ENCODE measurements around the gene TICRR. TPM values are rescaled to one million over a fixed set of nuclear protein-coding genes. Genes with fewer than 3 reads are reported as not detected.
"Not testable (repeated sequence)": the region's sequence is repeated elsewhere in the genome, so short reads cannot be mapped to it uniquely, and the experiment has no call there.

Gene TICRR
- total and polyA plus RNA-seq, 7 experiments from 2014 or later = 0.11 to 15.5 (median 0.19) TPM; not detected in 1

GRCh38 chr15:89533861-89534544 is 41.3 kb upstream of the TICRR start:
- no peak for DNase-seq
- Mint-ChIP-seq H3K4me1 (peaks cover 0 to 2% (median 0%) of the 10 kb centered on the region in 7 donors), H3K4me3 (no peak overlapping the region), H3K36me3 (peaks cover 0 to 9% (median 0%) of the 10 kb centered on the region in 5 donors), H3K27ac (no peak overlapping the region), H3K9me3 (peaks cover 3 to 31% (median 16%) of the 10 kb centered on the region in 11 donors), H3K27me3 (peaks cover 7 to 26% (median 11%) of the 10 kb centered on the region in 5 donors)
- Histone ChIP-seq H3K36me3 (ENCODE audit: control insufficient read depth in 2 of 3, insufficient read depth in 3 of 3, low read length in 3 of 3) (no peaks in the 10 kb centered on the region), H3K27me3 (ENCODE audit: control insufficient read depth in 2 of 2, insufficient read depth in 2 of 2, low read length in 2 of 2) (no peaks in the 10 kb centered on the region), H3K4me3 (ENCODE audit: low read length) (no peak overlapping the region), H3K4me1 (ENCODE audit: control insufficient read depth in 2 of 2, insufficient read depth in 2 of 2, low read length in 2 of 2) (no peaks in the 10 kb centered on the region), H3K9me3 (ENCODE audit: control insufficient read depth in 2 of 3, low read length in 3 of 3) (peaks cover 0 to 8% (median 0%) of the 10 kb centered on the region in 3 experiments), H3K27ac (ENCODE audit: low read depth, low read length) (no peak overlapping the region)
- ATAC-seq = no peak
- intact Hi-C loops (cut with micrococcal nuclease) = no loop called here
- ChIA-PET CTCF (no interaction called here), POLR2A (no interaction called here)

GRCh38 chr15:89539027-89539426 is 36.2 kb upstream of the TICRR start:
- no peaks in the 10 kb centered on the region for H3K4me1 Mint-ChIP-seq
- Histone ChIP-seq H3K4me3 (ENCODE audit: low read length) (no peak overlapping the region), H3K27me3 (ENCODE audit: control insufficient read depth in 2 of 2, insufficient read depth in 2 of 2, low read length in 2 of 2) (no peaks in the 10 kb centered on the region), H3K4me1 (ENCODE audit: control insufficient read depth in 2 of 2, insufficient read depth in 2 of 2, low read length in 2 of 2) (no peaks in the 10 kb centered on the region), H3K36me3 (ENCODE audit: control insufficient read depth in 2 of 3, insufficient read depth in 3 of 3, low read length in 3 of 3) (no peaks in the 10 kb centered on the region), H3K9me3 (ENCODE audit: control insufficient read depth in 2 of 3, low read length in 3 of 3) (peaks cover 0 to 8% (median 0%) of the 10 kb centered on the region in 3 experiments), H3K27ac (ENCODE audit: low read depth, low read length) (no peak overlapping the region)
- no peak overlapping the region for H3K27ac Mint-ChIP-seq
- peaks cover 3 to 28% (median 16%) of the 10 kb centered on the region in 11 donors for H3K9me3 Mint-ChIP-seq
- no peak overlapping the region for H3K4me3 Mint-ChIP-seq
- DNase-seq (no peak), ATAC-seq (no peak)
- peaks cover 16 to 55% (median 26%) of the 10 kb centered on the region in 5 donors for H3K27me3 Mint-ChIP-seq
- peaks cover 0 to 7% (median 0%) of the 10 kb centered on the region in 5 donors for H3K36me3 Mint-ChIP-seq
- intact Hi-C loops (cut with micrococcal nuclease) = no loop called here
- CTCF ChIA-PET = no interaction called here
- POLR2A ChIA-PET = no interaction called here

- no peaks in the 10 kb centered on the region for H3K27me3 ChIP-seq (ENCODE audit: control insufficient read depth in 2 of 2, insufficient read depth in 2 of 2, low read length in 2 of 2)
- ATAC-seq (no peak), DNase-seq (no peak)
- no peak overlapping the region for H3K4me3 ChIP-seq (ENCODE audit: low read length)
- Mint-ChIP-seq H3K27ac (no peak overlapping the region), H3K4me3 (no peak overlapping the region), H3K36me3 (peaks cover 0 to 6% (median 3%) of the 10 kb centered on the region in 5 donors), H3K9me3 (peaks cover 2 to 19% (median 9%) of the 10 kb centered on the region in 11 donors), H3K27me3 (peaks cover 18 to 39% (median 24%) of the 10 kb centered on the region in 5 donors), H3K4me1 (no peaks in the 10 kb centered on the region)
- H3K9me3 ChIP-seq (ENCODE audit: control insufficient read depth in 2 of 3, low read length in 3 of 3) = peaks cover 0 to 8% (median 0%) of the 10 kb centered on the region in 3 experiments
- POLR2A ChIA-PET = no interaction called here
- H3K36me3 ChIP-seq (ENCODE audit: control insufficient read depth in 2 of 3, insufficient read depth in 3 of 3, low read length in 3 of 3) = no peaks in the 10 kb centered on the region
- intact Hi-C loops (cut with micrococcal nuclease) = no loop called here
- CTCF ChIA-PET = no interaction called here
- no peak overlapping the region for H3K27ac ChIP-seq (ENCODE audit: low read depth, low read length)
- no peaks in the 10 kb centered on the region for H3K4me1 ChIP-seq (ENCODE audit: control insufficient read depth in 2 of 2, insufficient read depth in 2 of 2, low read length in 2 of 2)
Measured at GRCh38 chr15:89542369-89542768, 32.9 kb upstream of the TICRR start.

- H3K9me3 Mint-ChIP-seq = peaks cover 0 to 9% (median under 1%) of the 10 kb centered on the region in 11 donors
- intact Hi-C loops (cut with micrococcal nuclease) = no loop called here
- no peak overlapping the region for H3K27ac Mint-ChIP-seq
- H3K4me3 Mint-ChIP-seq = no peak overlapping the region
- H3K4me1 Mint-ChIP-seq = no peaks in the 10 kb centered on the region
- ATAC-seq = no peak
- no peaks in the 10 kb centered on the region for H3K27me3 ChIP-seq (ENCODE audit: control insufficient read depth in 2 of 2, insufficient read depth in 2 of 2, low read length in 2 of 2)
- ChIA-PET POLR2A (no interaction called here), CTCF (no interaction called here)
- H3K4me1 ChIP-seq (ENCODE audit: control insufficient read depth in 2 of 2, insufficient read depth in 2 of 2, low read length in 2 of 2) = no peaks in the 10 kb centered on the region
- H3K9me3 ChIP-seq (ENCODE audit: control insufficient read depth in 2 of 3, low read length in 3 of 3) = no peaks in the 10 kb centered on the region
- DNase-seq = no peak
- H3K4me3 ChIP-seq (ENCODE audit: low read length) = no peak overlapping the region
- peaks cover 0 to 3% (median 0%) of the 10 kb centered on the region in 5 donors for H3K36me3 Mint-ChIP-seq
- H3K36me3 ChIP-seq (ENCODE audit: control insufficient read depth in 2 of 3, insufficient read depth in 3 of 3, low read length in 3 of 3) = no peaks in the 10 kb centered on the region
- H3K27me3 Mint-ChIP-seq = peaks cover 17 to 39% (median 27%) of the 10 kb centered on the region in 5 donors
- H3K27ac ChIP-seq (ENCODE audit: low read depth, low read length) = no peak overlapping the region
Measured at GRCh38 chr15:89543389-89543788, 31.9 kb upstream of the TICRR start.

- ATAC-seq; H3K9me3 ChIP-seq (ENCODE audit: control insufficient read depth in 2 of 3, low read length in 3 of 3); H3K4me1 ChIP-seq (ENCODE audit: control insufficient read depth in 2 of 2, insufficient read depth in 2 of 2, low read length in 2 of 2); H3K4me1 Mint-ChIP-seq; H3K4me3 ChIP-seq (ENCODE audit: low read length); H3K27ac ChIP-seq (ENCODE audit: low read depth, low read length); H3K36me3 ChIP-seq (ENCODE audit: control insufficient read depth in 2 of 3, insufficient read depth in 3 of 3, low read length in 3 of 3); H3K27ac Mint-ChIP-seq; intact Hi-C loops (cut with micrococcal nuclease); H3K9me3 Mint-ChIP-seq; H3K27me3 ChIP-seq (ENCODE audit: control insufficient read depth in 2 of 2, insufficient read depth in 2 of 2, low read length in 2 of 2); POLR2A ChIA-PET; DNase-seq; H3K36me3 Mint-ChIP-seq; H3K4me3 Mint-ChIP-seq: not testable (repeated sequence)
- CTCF ChIA-PET = interaction anchor here (1.0 kb wide), 1 partner anchor 191 kb away, joined by 3 read pairs; no protein-coding TSS in a partner anchor
- peaks cover 9 to 25% (median 18%) of the 10 kb centered on the region in 5 donors for H3K27me3 Mint-ChIP-seq
Measured at GRCh38 chr15:89549138-89549537, 26.1 kb upstream of the TICRR start.

GRCh38 chr15:89550427-89550826 is 24.8 kb upstream of the TICRR start:
- Mint-ChIP-seq H3K4me1 (no peaks in the 10 kb centered on the region), H3K27me3 (peaks cover 9 to 25% (median 18%) of the 10 kb centered on the region in 5 donors), H3K4me3 (no peak overlapping the region), H3K36me3 (peaks cover 0 to 9% (median 0%) of the 10 kb centered on the region in 5 donors), H3K27ac (no peak overlapping the region), H3K9me3 (peaks cover 0 to 8% (median 0%) of the 10 kb centered on the region in 11 donors)
- ATAC-seq = no peak
- Histone ChIP-seq H3K27me3 (ENCODE audit: control insufficient read depth in 2 of 2, insufficient read depth in 2 of 2, low read length in 2 of 2) (no peaks in the 10 kb centered on the region), H3K9me3 (ENCODE audit: control insufficient read depth in 2 of 3, low read length in 3 of 3) (no peaks in the 10 kb centered on the region), H3K4me3 (ENCODE audit: low read length) (no peak overlapping the region), H3K27ac (ENCODE audit: low read depth, low read length) (no peak overlapping the region), H3K36me3 (ENCODE audit: control insufficient read depth in 2 of 3, insufficient read depth in 3 of 3, low read length in 3 of 3) (no peaks in the 10 kb centered on the region), H3K4me1 (ENCODE audit: control insufficient read depth in 2 of 2, insufficient read depth in 2 of 2, low read length in 2 of 2) (no peaks in the 10 kb centered on the region)
- intact Hi-C loops (cut with micrococcal nuclease) = no loop called here
- ChIA-PET CTCF (no interaction called here), POLR2A (no interaction called here)
- no peak for DNase-seq

- H3K27ac ChIP-seq (ENCODE audit: low read depth, low read length) = no peak overlapping the region
- POLR2A ChIA-PET = no interaction called here
- peaks cover 9 to 23% (median 11%) of the 10 kb centered on the region in 5 donors for H3K27me3 Mint-ChIP-seq
- no peaks in the 10 kb centered on the region for H3K4me1 Mint-ChIP-seq
- no peak overlapping the region for H3K4me3 ChIP-seq (ENCODE audit: low read length)
- H3K27me3 ChIP-seq (ENCODE audit: control insufficient read depth in 2 of 2, insufficient read depth in 2 of 2, low read length in 2 of 2) = no peaks in the 10 kb centered on the region
- peaks cover 0 to 8% (median 0%) of the 10 kb centered on the region in 11 donors for H3K9me3 Mint-ChIP-seq
- H3K36me3 Mint-ChIP-seq = peaks cover 0 to 6% (median 0%) of the 10 kb centered on the region in 5 donors
- ATAC-seq = peak; percentile 41
- intact Hi-C loops (cut with micrococcal nuclease) = no loop called here
- no peak for DNase-seq
- H3K9me3 ChIP-seq (ENCODE audit: control insufficient read depth in 2 of 3, low read length in 3 of 3) = no peaks in the 10 kb centered on the region
- H3K4me1 ChIP-seq (ENCODE audit: control insufficient read depth in 2 of 2, insufficient read depth in 2 of 2, low read length in 2 of 2) = no peaks in the 10 kb centered on the region
- H3K27ac Mint-ChIP-seq = no peak overlapping the region
- CTCF ChIA-PET = no interaction called here
- H3K36me3 ChIP-seq (ENCODE audit: control insufficient read depth in 2 of 3, insufficient read depth in 3 of 3, low read length in 3 of 3) = no peaks in the 10 kb centered on the region
- no peak overlapping the region for H3K4me3 Mint-ChIP-seq
Measured at GRCh38 chr15:89551550-89551949, 23.7 kb upstream of the TICRR start.

All from naive thymus-derived CD4-positive, alpha-beta T cell (primary cell).